ENCODE results near the gene SOCS6. TPM values are rescaled to one million over a fixed set of nuclear protein-coding genes. Genes with fewer than 3 reads are reported as not detected.
"Not testable (repeated sequence)": the region's sequence is repeated elsewhere in the genome, so short reads cannot be mapped to it uniquely, and the experiment has no call there.

Gene SOCS6
- total RNA-seq: 10 to 100 TPM; 20.3 to 21.3 TPM

GRCh38 chr18:70288851-70289328, at the start of gene SOCS6:
TSS of gene SOCS6 (plus strand) at chr18:70289045. CDS start at chr18:70324669, 35,624 bp downstream.
- DNase-seq (ENCODE audit: low spot score): no peak

GRCh38 chr18:70243131-70243929, 45.5 kb upstream of the SOCS6 start:
- no peaks in the 10 kb centered on the region for H3K9me3 ChIP-seq
- H3K36me3 ChIP-seq: no peaks in the 10 kb centered on the region
- peaks cover 2 to 7% of the 10 kb centered on the region in 2 donors for H3K4me1 ChIP-seq (ENCODE audit: control insufficient read depth in 1 of 2, low read depth in 2 of 2)
- ATAC-seq (ENCODE audit: insufficient number of reproducible peaks, low FRiP score, low read depth) (no peak), DNase-seq (ENCODE audit: low spot score) (no peak)
- H3K27ac ChIP-seq: no peak overlapping the region
- H3K27me3 ChIP-seq (replicated peaks; ENCODE audit: insufficient read depth): no peaks in the 10 kb centered on the region
- H3K4me3 ChIP-seq: no peak overlapping the region
- TF ChIP-seq CTCF (IDR thresholded peaks at IDR 0.05): no peak

More at GRCh38 chr18:70288851-70289328, at the start of gene SOCS6:
- H3K9me3 ChIP-seq: no peaks in the 10 kb centered on the region
- H3K36me3 ChIP-seq: no peaks in the 10 kb centered on the region
- H3K27me3 ChIP-seq (replicated peaks; ENCODE audit: insufficient read depth): no peaks in the 10 kb centered on the region
- H3K4me1 ChIP-seq (ENCODE audit: control insufficient read depth in 1 of 2, low read depth in 2 of 2): peaks cover 14 to 31% of the 10 kb centered on the region in 2 donors
- peak within 1 kb of the TSS; percentile 86 for H3K4me3 ChIP-seq
- ATAC-seq (ENCODE audit: insufficient number of reproducible peaks, low FRiP score, low read depth): peak; percentile 13
- no peak for TF ChIP-seq CTCF (IDR thresholded peaks at IDR 0.05)
- H3K27ac ChIP-seq: peak within 1 kb of the TSS; percentile 78 to 83

GRCh38 chr18:70246061-70246466, 42.8 kb upstream of the SOCS6 start:
- DNase-seq (ENCODE audit: low spot score) (no peak), ATAC-seq (ENCODE audit: insufficient number of reproducible peaks, low FRiP score, low read depth) (no peak)
- no peaks in the 10 kb centered on the region for H3K27me3 ChIP-seq (replicated peaks; ENCODE audit: insufficient read depth)
- no peak overlapping the region for H3K27ac ChIP-seq
- H3K4me1 ChIP-seq (ENCODE audit: control insufficient read depth in 1 of 2, low read depth in 2 of 2): peaks cover 2 to 7% of the 10 kb centered on the region in 2 donors
- H3K4me3 ChIP-seq: peak overlapping the region; percentile 38
- H3K9me3 ChIP-seq: no peaks in the 10 kb centered on the region
- TF ChIP-seq CTCF (IDR thresholded peaks at IDR 0.05): no peak
- H3K36me3 ChIP-seq: no peaks in the 10 kb centered on the region

- Histone ChIP-seq H3K4me3 (no peak overlapping the region), H3K9me3 (no peaks in the 10 kb centered on the region), H3K36me3 (no peaks in the 10 kb centered on the region), H3K27ac (no peak overlapping the region), H3K4me1 (ENCODE audit: control insufficient read depth in 1 of 2, low read depth in 2 of 2) (peaks cover 2 to 7% of the 10 kb centered on the region in 2 donors), H3K27me3 (replicated peaks; ENCODE audit: insufficient read depth) (no peaks in the 10 kb centered on the region)
- DNase-seq (ENCODE audit: low spot score) (no peak), ATAC-seq (ENCODE audit: insufficient number of reproducible peaks, low FRiP score, low read depth) (no peak)
- no peak for TF ChIP-seq CTCF (IDR thresholded peaks at IDR 0.05)
Measured at GRCh38 chr18:70249118-70249517, 39.7 kb upstream of the SOCS6 start.

- H3K27ac ChIP-seq; H3K27me3 ChIP-seq (replicated peaks; ENCODE audit: insufficient read depth); ATAC-seq (ENCODE audit: insufficient number of reproducible peaks, low FRiP score, low read depth); H3K4me1 ChIP-seq (ENCODE audit: control insufficient read depth in 1 of 2, low read depth in 2 of 2); H3K36me3 ChIP-seq; H3K4me3 ChIP-seq; H3K9me3 ChIP-seq; DNase-seq (ENCODE audit: low spot score): not testable (repeated sequence)
Measured at GRCh38 chr18:70249861-70250260, 39.0 kb upstream of the SOCS6 start.
